HG02970 (cell line): ENCODE measurements around the gene C12orf57.

Experiments used
- ATAC-seq: cut with Tn5 transposase; IDR thresholded peaks from one replicate; pipeline ENCODE4 v1.9.1; 2021; ENCODE audit warnings: mild to moderate bottlenecking, moderate library complexity, moderate number of reproducible peaks; ENCODE audit not compliant: unreplicated experiment, low FRiP score

C12orf57 gene

GRCh38 chr12:6917491-6918231 lies 26.2 kb upstream of the C12orf57 start:
- ATAC-seq: no peak

- no peak for ATAC-seq
Observed at GRCh38 chr12:6919588-6919987, 24.2 kb upstream of the C12orf57 start.

DNA sequence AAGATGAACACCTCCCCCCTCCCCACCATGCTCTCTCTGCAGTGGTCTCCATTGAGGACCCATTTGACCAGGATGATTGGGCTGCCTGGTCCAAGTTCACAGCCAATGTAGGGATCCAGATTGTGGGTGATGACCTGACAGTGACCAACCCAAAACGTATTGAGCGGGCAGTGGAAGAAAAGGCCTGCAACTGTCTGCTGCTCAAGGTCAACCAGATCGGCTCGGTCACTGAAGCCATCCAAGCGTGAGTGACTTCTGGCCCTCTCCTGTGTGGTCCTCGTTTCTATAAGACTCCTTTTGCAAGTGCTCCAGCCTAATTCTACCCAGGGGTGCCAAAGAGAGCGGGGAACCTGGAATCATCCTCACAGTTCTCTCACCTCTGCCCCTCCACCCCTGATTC lies 22.3 kb upstream of the C12orf57 start:
- ATAC-seq: no peak

- no peak for ATAC-seq
Observed at GRCh38 chr12:6921996-6922946, 21.6 kb upstream of the C12orf57 start.

GRCh38 chr12:6923003-6923732 lies 20.7 kb upstream of the C12orf57 start:
- ATAC-seq: no peak

DNA sequence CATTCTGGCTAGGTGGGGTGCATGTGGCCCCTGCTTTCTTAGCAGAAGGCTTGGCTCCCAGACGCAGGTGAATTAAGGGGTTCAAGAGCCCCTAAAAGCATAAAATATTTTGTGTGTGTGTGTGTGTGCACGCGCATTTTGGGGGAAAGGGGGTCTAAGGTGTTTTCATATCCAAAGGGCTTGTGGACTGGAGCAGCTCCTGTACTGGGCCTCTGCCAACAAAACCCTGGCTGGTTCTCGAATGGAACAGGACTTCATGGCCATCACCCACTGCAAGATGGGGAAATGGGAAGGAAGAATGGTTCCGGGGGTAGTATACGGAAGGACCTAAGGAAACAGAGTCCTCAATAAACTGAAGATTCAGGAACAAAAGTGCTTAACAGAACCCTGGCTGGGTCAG lies 20.0 kb upstream of the C12orf57 start:
- no peak for ATAC-seq

DNA sequence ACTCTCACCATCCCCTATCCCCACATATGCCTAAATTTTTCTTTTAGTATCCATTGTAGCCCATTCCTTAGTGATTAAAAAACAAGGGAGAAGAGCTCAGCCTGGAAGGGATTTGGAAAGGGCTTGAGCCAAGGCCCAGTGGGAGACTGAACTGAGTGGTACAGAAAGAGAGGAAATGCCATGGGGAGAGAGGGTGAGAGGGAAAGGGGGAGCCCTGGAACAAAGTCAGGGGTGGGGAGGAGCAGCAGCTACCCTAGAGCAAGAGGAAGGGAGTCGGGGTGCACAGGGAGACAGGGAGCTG lies 18.6 kb upstream of the C12orf57 start:
- no peak for ATAC-seq

DNA sequence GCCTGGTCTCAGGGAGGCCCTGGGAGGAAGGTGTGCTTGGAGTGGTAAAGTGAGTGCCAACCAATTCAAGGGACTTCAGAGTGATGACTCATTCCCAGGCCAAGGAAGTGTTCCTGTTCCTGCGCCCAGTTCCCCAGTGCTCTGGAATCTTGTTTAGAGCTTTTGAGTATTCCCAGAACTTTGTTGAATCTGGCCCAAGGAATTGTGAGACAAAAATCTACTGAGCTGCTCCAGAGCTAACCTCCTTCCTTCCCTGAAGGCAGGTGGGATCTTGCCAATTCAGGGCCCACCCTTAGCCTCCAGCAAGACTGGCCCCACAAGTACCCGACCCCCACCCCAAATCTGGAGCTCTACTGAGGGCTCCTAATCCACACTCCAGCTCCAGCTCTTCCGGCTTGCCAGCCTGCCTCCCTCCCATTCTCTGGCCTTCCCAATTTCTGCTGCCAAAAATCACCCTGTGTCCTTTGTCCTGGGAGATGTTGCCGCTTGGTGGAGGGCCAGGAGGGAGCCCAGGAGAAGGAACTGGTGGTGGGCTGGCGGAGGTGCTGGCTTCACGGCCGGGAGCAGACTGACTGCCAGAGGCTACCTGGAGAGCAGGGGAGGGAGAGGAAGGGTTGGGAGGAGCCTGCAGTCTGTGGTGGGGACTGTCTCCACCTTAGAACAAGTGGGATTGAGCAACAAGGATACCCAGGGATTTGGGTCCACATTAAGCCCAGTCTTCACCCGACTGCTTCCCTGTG lies 18.1 kb upstream of the C12orf57 start:
- no peak for ATAC-seq

GRCh38 chr12:6927379-6928021 lies 16.3 kb upstream of the C12orf57 start, which contains the start of gene ATN1:
ATN1 (plus strand) TSS chr12:6927959; CDS start chr12:6934002, 6,043 bp downstream.
- ATAC-seq: no peak

- ATAC-seq: no peak
Observed at GRCh38 chr12:6928022-6928702, 15.7 kb upstream of the C12orf57 start.

GRCh38 chr12:6928703-6929407 lies 15.0 kb upstream of the C12orf57 start:
- ATAC-seq: no peak

- no peak for ATAC-seq
Observed at GRCh38 chr12:6929466-6930452, 14.1 kb upstream of the C12orf57 start.

GRCh38 chr12:6932766-6933165 lies 11.1 kb upstream of the C12orf57 start:
- no peak for ATAC-seq

DNA sequence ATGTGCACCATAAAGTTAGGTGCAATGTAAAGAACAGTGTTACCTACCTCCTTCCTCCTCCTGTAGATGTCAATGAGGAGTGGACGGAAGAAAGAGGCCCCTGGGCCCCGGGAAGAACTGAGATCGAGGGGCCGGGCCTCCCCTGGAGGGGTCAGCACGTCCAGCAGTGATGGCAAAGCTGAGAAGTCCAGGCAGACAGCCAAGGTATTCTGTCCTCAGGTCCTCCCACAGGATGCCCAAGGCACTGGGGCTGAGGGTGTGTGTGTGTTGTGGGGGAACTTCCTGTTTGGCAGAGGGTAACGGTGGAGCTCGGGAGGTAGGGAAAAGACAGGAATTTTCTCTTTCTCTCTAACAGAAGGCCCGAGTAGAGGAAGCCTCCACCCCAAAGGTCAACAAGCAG lies 9.7 kb upstream of the C12orf57 start:
- ATAC-seq: no peak

GRCh38 chr12:6935371-6936193 lies 8.2 kb upstream of the C12orf57 start:
- no peak for ATAC-seq

DNA sequence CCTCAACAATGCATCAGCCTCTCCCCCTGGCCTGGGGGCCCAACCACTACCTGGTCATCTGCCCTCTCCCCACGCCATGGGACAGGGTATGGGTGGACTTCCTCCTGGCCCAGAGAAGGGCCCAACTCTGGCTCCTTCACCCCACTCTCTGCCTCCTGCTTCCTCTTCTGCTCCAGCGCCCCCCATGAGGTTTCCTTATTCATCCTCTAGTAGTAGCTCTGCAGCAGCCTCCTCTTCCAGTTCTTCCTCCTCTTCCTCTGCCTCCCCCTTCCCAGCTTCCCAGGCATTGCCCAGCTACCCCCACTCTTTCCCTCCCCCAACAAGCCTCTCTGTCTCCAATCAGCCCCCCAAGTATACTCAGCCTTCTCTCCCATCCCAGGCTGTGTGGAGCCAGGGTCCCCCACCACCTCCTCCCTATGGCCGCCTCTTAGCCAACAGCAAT lies 7.6 kb upstream of the C12orf57 start:
- ATAC-seq: no peak
